KMS-11 (cell line): Measurements from ENCODE around the gene RPLP2.

Experiments used
- H2AFZ ChIP-seq: fragments of 200-600 bp; sonication (generic); 2 replicates; pipeline ENCODE4 v1.6.1; 2016; ENCODE audit warnings: antibody characterized with exemption, mixed run types, low read depth
- H3K27ac ChIP-seq: fragments of 200-600 bp; sonication (generic); 2 replicates; pipeline ENCODE4 v1.6.1; 2016; ENCODE audit warnings: mild to moderate bottlenecking, mixed run types
- H3K27me3 ChIP-seq: fragments of 200-600 bp; sonication (generic); 2 replicates; pipeline ENCODE4 v1.6.1; 2017; ENCODE audit warnings: mild to moderate bottlenecking, low read depth, mixed run types, moderate library complexity; ENCODE audit not compliant: insufficient read depth
- H3K36me3 ChIP-seq: fragments of 200-600 bp; sonication (generic); 2 replicates; pipeline ENCODE4 v1.6.1; 2017; ENCODE audit warnings: mild to moderate bottlenecking, mixed run types; ENCODE audit not compliant: insufficient read depth
- H3K4me1 ChIP-seq: fragments of 200-600 bp; sonication (generic); 2 replicates; pipeline ENCODE4 v1.6.1; 2016; ENCODE audit warnings: mild to moderate bottlenecking, low read depth, mixed run types; ENCODE audit not compliant: poor library complexity, severe bottlenecking
- H3K4me2 ChIP-seq: fragments of 200-600 bp; sonication (generic); 2 replicates; pipeline ENCODE4 v1.7.0; 2016; ENCODE audit warnings: mild to moderate bottlenecking, mixed run types
- H3K4me3 ChIP-seq: fragments of 200-600 bp; sonication (generic); IDR thresholded peaks from 2 replicates; pipeline ENCODE4 v1.6.1; 2017; ENCODE audit warnings: low read depth, low read length, mixed read lengths; ENCODE audit not compliant: insufficient read depth
- H3K79me2 ChIP-seq: fragments of 200-600 bp; sonication (generic); 2 replicates; pipeline ENCODE4 v1.6.1; 2016; ENCODE audit warnings: low read depth, mixed run types; ENCODE audit not compliant: insufficient read depth
- H3K9ac ChIP-seq: fragments of 200-600 bp; sonication (generic); 2 replicates; pipeline ENCODE4 v1.6.1; 2016; ENCODE audit warnings: mild to moderate bottlenecking, mixed run types
- H4K20me1 ChIP-seq: fragments of 200-600 bp; sonication (generic); 2 replicates; pipeline ENCODE4 v1.6.1; 2016; ENCODE audit warnings: mild to moderate bottlenecking, mixed run types; ENCODE audit not compliant: insufficient read depth
- CTCF ChIP-seq: fragments of 200-600 bp; sonication (generic); conservative IDR thresholded peaks from 2 replicates; pipeline ENCODE4 v1.6.1; 2017; ENCODE audit warnings: low read depth, mild to moderate bottlenecking, antibody characterized with exemption, low read length, moderate library complexity, mixed read lengths

RPLP2 gene

GRCh38 chr11:796565-797295, 13.0 kb upstream of the RPLP2 start:
- peak overlapping the region; percentile 99 for H3K4me2 ChIP-seq
- H3K9ac ChIP-seq, result peak overlapping the region; percentile 67; the same call in 1 of the 2 replicates
- H2AFZ ChIP-seq, result no peak overlapping the region
- H3K4me3 ChIP-seq, result peak overlapping the region; percentile 28
- peak overlapping the region; percentile 50; the same call in 1 of the 2 replicates for H3K27ac ChIP-seq
- peaks cover 12% of the 10 kb centered on the region for H3K4me1 ChIP-seq
- TF ChIP-seq CTCF, result no peak
- H3K36me3 ChIP-seq, result no peaks in the 10 kb centered on the region
- H3K27me3 ChIP-seq, result no peaks in the 10 kb centered on the region
- 0 out of 2 replicates have a peak, but pooled peaks cover 4% of the 10 kb centered on the region for H3K79me2 ChIP-seq
- H4K20me1 ChIP-seq, result no peaks in the 10 kb centered on the region

- Histone ChIP-seq H3K79me2 (0 out of 2 replicates have a peak, but pooled peaks cover 4% of the 10 kb centered on the region), H3K27ac (peak overlapping the region; percentile 50), H3K9ac (peak overlapping the region; percentile 67), H3K27me3 (no peaks in the 10 kb centered on the region), H3K4me1 (peaks cover 12% of the 10 kb centered on the region), H2AFZ (peak overlapping the region; percentile 42), H3K4me2 (peak overlapping the region; percentile 99), H4K20me1 (no peaks in the 10 kb centered on the region), H3K4me3 (peak overlapping the region; percentile 28), H3K36me3 (no peaks in the 10 kb centered on the region)
- no peak for TF ChIP-seq CTCF
Measured at GRCh38 chr11:797296-798092, 12.3 kb upstream of the RPLP2 start.

DNA sequence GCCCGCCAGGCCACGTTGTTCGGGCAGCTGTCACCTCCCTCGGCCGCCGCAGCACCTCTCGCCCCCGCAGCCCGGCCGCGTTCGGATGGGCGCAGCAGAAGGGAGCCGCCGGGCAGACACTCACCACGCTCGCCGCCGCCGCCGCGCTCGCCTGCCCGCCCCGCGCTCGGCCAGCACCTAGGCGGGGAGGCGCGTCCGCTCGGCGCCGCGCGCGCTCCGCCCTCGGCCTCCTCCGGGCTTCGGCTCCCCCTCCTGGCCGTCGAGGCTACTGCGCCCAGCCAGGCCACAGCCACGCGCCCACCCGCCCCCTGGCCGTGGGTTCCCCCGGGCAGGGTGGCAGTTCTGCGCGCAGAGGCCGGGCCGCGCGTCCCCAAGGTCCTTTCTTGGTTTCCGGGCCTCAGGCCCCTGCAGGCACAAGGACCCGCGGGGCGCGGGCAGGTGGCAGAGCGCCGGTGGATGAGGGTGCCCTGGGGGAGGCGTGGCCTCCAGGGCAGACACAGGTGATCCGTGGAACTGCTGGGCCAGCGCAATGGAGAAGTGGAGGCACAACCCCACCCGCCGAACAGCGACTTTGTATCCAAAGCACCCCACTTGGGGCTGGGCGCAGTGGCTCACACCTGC, 11.6 kb upstream of the RPLP2 start, which contains the start of gene SLC25A22:
Gene SLC25A22 (minus strand): TSS at position 189 of the 621 bp plus-strand sequence. CDS start 3,275 bp downstream, outside the sequence.
- peak within 1 kb of the TSS; percentile 99 for H3K4me2 ChIP-seq
- no peaks in the 10 kb centered on the region for H4K20me1 ChIP-seq
- H2AFZ ChIP-seq, result peak within 1 kb of the TSS; percentile 42
- peak; percentile 67 for TF ChIP-seq CTCF
- peak within 1 kb of the TSS; percentile 28 for H3K4me3 ChIP-seq
- H3K79me2 ChIP-seq, result 0 out of 2 replicates have a peak, but pooled peaks cover 4% of the 10 kb centered on the region
- no peaks in the 10 kb centered on the region for H3K36me3 ChIP-seq
- no peaks in the 10 kb centered on the region for H3K27me3 ChIP-seq
- peaks cover 12% of the 10 kb centered on the region for H3K4me1 ChIP-seq
- H3K9ac ChIP-seq, result peak within 1 kb of the TSS; percentile 67
- peak within 1 kb of the TSS; percentile 50 for H3K27ac ChIP-seq

GRCh38 chr11:799641-800316, 10.0 kb upstream of the RPLP2 start:
- Histone ChIP-seq H3K4me2 (no peak overlapping the region), H3K4me3 (no peak overlapping the region), H3K4me1 (peaks cover 21% of the 10 kb centered on the region), H3K27ac (no peak overlapping the region), H3K36me3 (no peaks in the 10 kb centered on the region), H3K9ac (no peak overlapping the region), H4K20me1 (no peaks in the 10 kb centered on the region), H2AFZ (no peak overlapping the region), H3K79me2 (0 out of 2 replicates have a peak, but pooled peaks cover 4% of the 10 kb centered on the region), H3K27me3 (no peaks in the 10 kb centered on the region)
- TF ChIP-seq CTCF, result no peak
